ENCODE results near the gene FIBCD1.

- no peak for TF ChIP-seq CTCF (IDR thresholded peaks at IDR 0.05; ENCODE audit: low read length)
- no peak for TF ChIP-seq EZH2 (IDR thresholded peaks at IDR 0.05; ENCODE audit: borderline replicate concordance, low read length)
Observed at GRCh38 chr9:130899051-130899748, 39.8 kb downstream of the FIBCD1 start.
